C4-2B (cell line): Measurements from ENCODE around the gene TMEM256.

Experiments
- CTCF ChIP-seq: fragments of 450-650 bp; conservative IDR thresholded peaks from 2 replicates; pipeline ENCODE4 v1.5.1; 2017; ENCODE audit warnings: mild to moderate bottlenecking
- ZFX ChIP-seq: fragments of 450-650 bp; IDR thresholded peaks from 2 replicates; pipeline ENCODE4 v1.6.1; 2017

- TF ChIP-seq CTCF (no peak), ZFX (no peak)
Observed at GRCh38 chr17:7408252-7408727, 4.4 kb upstream of the TMEM256 start.
